Fibroblast of peridontal ligament (primary cell): Measurements from ENCODE around the gene SLC66A1.
A peak's percentile ranks its signal among the peaks of the same experiment; 100 is the strongest.

Source experiments
- DNase-seq: peaks from one replicate; pipeline ENCODE4 v3.0.0-alpha.2; 2010; ENCODE audit errors: extremely low read depth

The SLC66A1 gene

GRCh38 chr1:19361611-19362147 lies 49.6 kb downstream of the SLC66A1 start:
- DNase-seq = no peak

DNA sequence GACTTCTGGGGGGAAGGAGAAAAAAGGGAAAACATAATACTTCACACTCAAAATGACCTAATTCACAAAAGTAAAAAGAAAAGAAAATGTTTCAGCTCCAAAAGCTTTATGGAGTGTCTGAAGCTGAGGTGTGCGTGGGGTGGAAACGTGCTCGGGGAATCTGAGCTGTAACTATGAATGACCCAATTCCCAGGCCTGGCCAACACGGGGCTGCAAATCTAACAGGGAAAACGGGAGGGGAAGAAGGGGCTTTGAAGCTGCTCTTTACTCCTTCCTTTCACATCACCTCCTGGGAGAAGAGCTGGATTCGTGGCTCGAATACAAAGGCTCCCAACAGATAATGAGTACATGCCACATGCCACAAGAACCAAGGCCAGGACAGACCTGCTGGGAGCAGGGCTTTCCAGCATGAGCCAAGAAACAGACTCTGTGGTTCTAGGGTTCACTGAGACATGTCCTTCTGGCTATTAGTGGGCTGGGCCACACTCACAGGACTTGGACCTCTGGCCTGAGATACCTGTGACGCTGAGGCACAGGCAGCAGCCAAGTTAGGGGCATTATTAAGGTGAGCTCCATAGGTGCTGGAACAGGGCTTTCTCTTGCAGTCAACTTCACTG lies 51.5 kb downstream of the SLC66A1 start:
- DNase-seq = no peak

DNA sequence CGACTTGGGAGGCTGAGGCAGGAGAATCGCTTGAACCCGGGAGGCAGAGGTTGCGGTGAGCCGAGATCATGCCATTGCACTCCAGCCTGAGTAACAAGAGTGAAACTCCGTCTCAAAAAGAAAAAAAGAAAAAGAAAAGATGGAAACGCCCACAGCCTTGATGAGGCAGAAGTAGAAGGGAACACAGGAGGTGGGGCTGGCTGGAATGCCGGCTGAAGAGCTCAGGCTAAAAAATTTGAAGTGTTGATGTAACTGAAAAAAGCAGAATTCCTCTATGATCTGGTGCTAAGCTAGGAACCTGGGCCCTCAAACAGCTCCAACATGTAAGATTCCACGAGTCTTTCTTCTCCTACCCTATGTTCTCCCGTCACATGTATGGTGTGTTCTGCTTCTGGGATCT lies 53.6 kb downstream of the SLC66A1 start:
- no peak for DNase-seq

DNA sequence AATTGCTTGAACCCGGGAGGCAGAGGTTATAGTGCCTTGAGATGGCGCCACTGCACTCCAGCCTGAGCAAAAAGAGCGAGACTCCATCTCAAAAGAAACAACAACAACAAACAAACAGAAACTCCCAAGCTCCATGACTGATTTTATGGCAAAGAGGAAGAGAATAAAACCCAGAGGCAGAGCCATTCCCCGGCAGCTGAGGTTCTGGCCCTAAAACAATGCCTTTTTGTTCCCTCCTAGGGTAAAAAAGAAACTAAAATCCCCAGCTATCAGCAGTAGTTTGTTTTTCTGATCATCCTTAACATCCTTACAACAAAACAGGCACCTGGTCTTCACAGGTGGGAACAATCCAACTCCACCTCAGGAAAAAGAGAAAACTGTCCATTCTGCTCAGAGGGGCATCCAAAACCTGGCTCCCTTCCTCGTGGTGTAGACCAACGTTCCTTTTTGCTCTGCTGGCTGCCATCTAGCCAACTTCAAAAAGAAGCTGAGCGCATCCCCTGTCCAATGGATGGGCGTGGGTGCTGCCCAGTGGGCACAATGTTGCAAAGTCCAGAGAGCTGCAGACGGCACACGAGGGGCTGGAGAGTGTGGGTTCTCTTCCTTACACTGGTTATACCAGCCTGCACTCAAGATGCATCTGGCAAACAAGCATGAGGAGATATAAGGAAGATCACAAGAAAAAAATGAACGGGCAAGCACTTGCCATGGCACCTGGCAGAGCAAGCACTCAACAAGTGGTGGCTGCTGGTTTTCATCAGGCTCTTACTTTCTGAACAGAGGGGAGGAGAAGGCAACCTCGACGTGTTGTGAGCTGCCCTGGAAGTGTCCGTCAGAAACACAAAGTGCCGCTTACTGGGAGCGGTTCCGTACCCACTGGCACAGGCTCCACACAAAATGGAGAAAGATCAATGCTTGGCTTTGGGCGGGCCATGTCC lies 54.7 kb downstream of the SLC66A1 start:
- DNase-seq = no peak

DNA sequence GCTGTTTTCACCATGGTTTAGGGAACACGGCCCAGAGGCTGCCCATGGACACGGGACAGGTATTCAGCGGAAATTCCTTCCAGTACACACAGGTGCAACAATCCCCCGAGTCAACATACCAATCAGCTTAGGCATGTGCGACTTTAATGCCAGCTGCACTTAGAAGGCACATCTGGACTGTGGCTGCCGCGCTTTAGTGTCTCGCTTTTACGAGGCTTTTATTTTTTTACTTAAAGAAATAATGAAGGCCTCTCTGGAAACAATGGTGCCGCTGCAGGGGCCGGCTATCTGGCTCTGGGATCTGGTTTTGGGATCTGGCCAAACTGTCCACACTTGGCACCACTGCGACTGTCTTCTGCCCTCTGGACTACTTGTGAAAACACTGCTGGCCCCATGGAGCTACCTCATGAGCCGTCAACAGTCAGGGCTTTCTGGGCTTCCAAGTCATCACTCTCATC lies 55.5 kb downstream of the SLC66A1 start:
- no peak for DNase-seq

DNA sequence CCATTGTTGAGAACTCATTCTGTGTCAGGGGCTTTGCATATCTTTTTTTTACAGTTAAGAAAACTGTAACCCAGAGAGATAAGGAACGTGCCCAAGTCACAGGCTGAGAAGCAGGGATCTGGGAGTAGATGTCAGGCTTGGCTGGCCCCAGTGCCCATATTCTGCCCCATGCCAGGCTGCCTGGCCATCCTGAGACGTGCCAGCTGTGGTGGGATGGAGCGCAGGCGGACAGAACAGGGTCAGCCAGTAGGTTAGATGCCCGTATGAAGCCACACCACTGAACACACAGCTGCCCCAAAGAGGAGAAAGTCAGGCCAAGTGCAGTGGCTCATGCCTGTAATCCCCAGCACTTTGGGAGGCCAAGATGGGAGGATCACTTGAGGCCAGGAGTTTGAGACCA lies 55.9 kb downstream of the SLC66A1 start:
- DNase-seq = no peak

DNA sequence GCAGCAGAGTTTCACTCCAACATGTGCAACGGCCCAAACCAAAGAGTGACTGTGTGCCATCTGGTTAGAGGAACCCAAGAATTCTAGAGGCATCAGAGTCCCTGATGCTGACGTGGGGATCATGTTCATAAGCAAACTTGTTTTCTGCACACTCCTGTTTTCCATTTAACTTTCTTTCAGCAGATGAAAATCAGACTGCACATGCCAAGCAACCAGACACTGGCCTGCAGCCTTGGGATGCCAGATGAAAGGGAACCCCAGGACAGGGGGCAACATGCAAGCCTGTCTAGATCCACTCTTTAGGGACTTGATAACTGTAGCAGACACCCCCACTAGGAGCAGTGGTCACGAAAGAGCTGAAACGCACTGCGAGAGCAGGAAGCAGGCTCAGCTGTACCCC lies 56.8 kb downstream of the SLC66A1 start:
- no peak for DNase-seq

- no peak for DNase-seq
Measured at GRCh38 chr1:19369396-19370090, 57.4 kb downstream of the SLC66A1 start.

GRCh38 chr1:19370453-19371170 lies 58.5 kb downstream of the SLC66A1 start:
- no peak for DNase-seq

GRCh38 chr1:19371226-19372135 lies 59.4 kb downstream of the SLC66A1 start:
- DNase-seq = no peak

DNA sequence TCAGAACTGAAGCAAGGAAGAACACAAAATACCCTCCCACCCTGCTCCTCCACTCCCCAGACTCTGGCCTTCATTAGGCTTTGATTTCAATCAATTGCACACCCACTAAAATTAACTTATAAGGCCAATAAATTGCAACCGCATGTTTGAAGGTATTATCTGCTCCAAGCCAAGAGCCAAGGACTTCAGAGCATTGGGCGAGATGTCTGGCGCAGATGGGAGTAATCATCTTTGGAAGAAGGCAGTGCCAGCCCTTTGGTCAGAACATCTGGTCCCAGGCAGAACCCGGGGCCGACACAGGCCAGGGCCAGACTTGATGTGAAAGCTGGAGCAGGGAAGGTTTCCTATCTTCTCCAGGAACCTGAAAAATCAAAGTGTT lies 60.0 kb downstream of the SLC66A1 start:
- DNase-seq = no peak

GRCh38 chr1:19372602-19373001 lies 60.5 kb downstream of the SLC66A1 start:
- DNase-seq = no peak

DNA sequence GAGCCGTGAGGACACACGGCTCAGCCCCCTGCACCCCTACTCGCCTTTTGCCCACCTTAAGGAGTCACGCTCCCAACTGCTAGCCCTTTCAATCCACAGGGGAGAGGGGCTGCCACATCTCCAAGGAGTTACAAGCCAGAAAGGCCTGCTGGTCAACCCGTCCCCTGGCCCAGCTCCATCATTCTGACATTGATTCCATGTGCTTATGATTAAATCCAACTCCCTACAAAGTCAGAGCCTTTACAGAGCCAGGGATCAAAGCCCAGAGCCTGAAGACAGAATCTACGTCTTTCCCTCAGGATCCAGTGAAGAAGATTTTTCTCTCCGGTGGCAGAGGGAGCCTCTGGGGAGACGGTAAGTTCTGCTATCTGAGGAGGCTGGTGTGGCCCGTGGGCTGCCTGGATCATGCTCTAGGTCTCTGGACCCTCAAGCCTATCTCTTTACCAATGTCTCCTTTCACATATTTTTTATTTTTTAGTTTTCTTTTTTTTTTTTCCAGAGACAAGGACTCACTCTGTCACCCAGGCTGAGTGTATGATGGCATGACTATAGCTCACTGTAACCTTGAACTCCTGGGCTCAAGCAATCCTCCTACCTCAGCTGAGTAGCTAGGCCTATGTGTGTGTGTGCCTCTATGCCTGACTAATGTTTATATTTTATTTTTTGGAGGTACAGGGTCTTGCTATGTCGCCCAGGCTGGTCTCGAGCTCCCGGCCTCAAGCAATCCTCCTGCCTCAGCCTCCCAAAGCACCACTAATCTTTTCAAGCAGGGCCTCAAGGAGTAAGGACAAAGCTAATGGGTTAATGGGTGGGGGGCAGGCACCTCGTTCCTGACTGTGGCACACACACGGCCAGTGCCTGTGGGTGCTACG lies 61.3 kb downstream of the SLC66A1 start:
- peak; percentile 70 for DNase-seq

DNA sequence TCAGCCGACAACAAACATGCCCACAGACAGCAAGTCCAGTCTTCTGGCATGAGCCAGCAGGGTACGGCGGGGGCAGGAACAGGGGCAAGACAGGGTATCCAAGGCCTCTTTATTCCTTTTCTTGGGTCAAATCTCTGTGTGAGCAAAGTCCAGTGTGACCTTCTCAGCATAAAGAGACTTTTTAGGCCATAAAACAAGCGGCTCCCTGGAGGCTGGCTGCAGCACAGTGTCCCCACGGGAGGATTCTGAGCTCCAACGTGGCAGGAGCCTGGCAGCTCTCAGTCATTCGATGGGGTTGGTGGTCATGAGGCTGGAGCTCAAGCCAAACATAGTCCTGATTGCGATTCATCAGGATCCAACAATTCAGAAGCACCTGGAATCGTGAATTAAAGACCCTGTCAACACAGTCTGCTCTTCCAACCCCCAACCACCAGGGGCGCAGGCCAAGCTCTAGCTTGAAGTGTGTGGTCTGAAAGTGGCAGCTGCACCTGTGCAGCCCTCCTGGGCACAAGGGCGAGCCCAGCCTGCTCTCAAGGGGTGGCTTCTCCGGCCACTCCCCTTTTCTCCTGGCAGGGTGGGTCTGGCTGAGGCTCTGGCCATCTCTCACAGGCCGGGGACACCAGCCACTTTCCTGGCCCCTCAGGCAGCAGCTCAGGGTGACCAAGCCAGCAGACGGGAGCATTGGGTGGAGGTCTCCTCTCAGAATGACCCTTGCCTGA lies 62.1 kb downstream of the SLC66A1 start:
- no peak for DNase-seq

- DNase-seq = no peak
Measured at GRCh38 chr1:19374926-19375325, 62.8 kb downstream of the SLC66A1 start.

DNA sequence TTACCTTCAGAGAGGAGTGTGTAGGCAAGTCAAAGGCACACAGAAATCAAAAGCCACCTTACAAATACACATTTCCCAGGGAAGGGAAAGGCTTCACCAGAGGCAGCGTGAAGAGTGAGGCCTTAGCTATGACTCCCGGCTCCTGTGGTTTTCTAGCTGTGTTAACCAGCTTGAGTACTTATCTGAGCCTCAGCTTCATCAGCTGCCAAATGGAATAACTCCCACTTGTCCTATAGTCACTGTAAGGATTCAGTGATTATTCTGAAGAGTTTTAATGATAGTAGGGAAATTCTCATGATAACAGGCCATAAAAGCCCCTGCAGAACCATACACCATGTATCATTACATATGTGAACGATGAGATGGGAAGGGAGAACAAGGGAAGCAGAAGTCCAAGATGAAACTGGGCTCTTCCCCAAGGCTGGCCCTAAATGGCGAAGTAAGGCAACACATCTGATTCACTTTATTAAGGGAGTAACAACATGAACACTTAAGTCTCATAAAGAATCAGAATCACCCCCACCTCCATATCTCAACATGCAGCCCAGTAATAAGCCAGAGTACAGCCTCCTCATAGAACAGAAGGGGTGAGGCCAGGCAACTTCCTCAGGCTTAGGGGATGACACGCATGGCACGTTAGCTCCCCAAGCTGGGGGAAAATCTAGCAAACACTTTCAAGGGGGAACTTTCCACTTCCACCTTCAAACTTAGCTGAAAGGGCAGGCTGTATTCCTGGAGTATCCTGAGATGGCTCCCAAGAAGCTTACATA lies 63.7 kb downstream of the SLC66A1 start:
- DNase-seq = no peak

DNA sequence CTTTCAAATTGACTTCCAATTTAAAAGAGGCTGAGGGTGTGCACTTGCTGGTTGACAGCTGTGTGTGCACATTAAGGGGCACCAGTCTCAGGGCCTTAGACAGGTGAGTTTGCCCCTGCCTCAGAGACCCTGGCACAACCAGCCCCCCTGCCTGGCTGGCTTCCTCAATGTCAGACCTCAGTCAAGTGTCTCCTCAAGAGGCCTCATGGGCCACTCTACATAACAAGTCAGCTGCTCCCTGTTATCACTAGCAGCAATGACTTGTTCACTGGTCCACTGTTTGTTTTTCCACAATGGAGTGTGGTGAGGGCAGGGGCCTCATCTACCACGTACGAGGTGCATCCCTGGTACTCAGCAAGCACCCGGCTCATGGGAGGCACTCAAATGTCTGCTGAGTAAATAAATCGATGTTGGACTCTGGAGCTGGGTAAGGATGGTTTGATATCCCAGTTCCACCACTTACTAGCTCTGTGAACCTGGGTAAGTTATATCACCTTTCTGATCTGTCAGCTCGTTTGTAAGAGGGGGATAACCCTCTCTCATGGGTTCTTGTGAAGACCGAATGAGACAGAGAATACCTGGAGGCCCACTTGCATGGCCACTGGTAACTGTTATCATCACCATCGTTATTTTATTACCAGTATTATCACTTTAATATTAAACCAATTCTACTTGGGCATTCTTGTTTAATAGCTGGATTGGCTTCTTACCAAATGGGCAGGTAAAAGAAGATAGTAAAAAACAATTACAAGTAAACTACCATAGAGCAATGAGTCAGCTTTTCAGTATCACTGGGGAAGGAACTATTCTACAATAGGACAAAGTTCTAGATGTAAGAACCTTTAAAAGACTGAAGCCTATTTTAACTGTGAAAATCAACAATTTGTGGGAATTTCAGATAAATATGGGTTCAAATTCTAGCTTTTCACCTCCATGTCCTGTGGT lies 64.6 kb downstream of the SLC66A1 start:
- no peak for DNase-seq
